Right renal pelvis (tissue), 4 donors: ENCODE results near the gene WBP2NL. TPM values are rescaled to one million over a fixed set of nuclear protein-coding genes. Genes with fewer than 3 reads are reported as not detected.
"Not testable (repeated sequence)": the region's sequence is repeated elsewhere in the genome, so short reads cannot be mapped to it uniquely, and the experiment has no call there.

ENCODE experiments used
- DNase-seq, 4 donors: peaks; one replicate each; pipeline ENCODE4 v3.0.0-alpha.2; 2013; ENCODE audit warnings: low read depth in 4 of 4, low spot score in 3 of 4, missing footprints in 1 of 4
- polyA plus RNA-seq, 4 donors: library from polyadenylated mRNA; unstranded; fragments of 120-200 nt; gene quantifications; one replicate each; pipeline ENCODE4 v1.2.1, GENCODE V29; 2013; ENCODE audit not compliant: insufficient read length in 4 of 4

The WBP2NL gene
- polyA plus RNA-seq: 1 to 10 TPM; 3.3 to 5.1 (median 4.1) TPM

GRCh38 chr22:41998361-41999261 is at the start of gene WBP2NL:
Gene WBP2NL (plus strand): TSS chr22:41998788. CDS start chr22:41998819, 31 bp downstream.
- DNase-seq: peak; percentile 61 to 67 (median 64)

- DNase-seq: not testable (repeated sequence)
Observed at GRCh38 chr22:41948928-41949296, 49.7 kb upstream of the WBP2NL start.

GRCh38 chr22:41949297-41949965 is 49.2 kb upstream of the WBP2NL start:
- no peak for DNase-seq

GRCh38 chr22:41951898-41952474 is 46.6 kb upstream of the WBP2NL start, which contains the start of gene SMIM45:
Gene SMIM45 (plus strand): TSS chr22:41952150.
- no peak for DNase-seq

- DNase-seq: no peak
Observed at GRCh38 chr22:41952713-41953112, 45.9 kb upstream of the WBP2NL start.

- DNase-seq: no peak
Observed at GRCh38 chr22:41957941-41958556, 40.5 kb upstream of the WBP2NL start.

GRCh38 chr22:41963453-41964111 is 35.0 kb upstream of the WBP2NL start:
- no peak for DNase-seq

GRCh38 chr22:41964112-41964491 is 34.5 kb upstream of the WBP2NL start:
- no peak for DNase-seq

GRCh38 chr22:41966225-41966606 is 32.4 kb upstream of the WBP2NL start:
- DNase-seq: no peak

- DNase-seq: no peak
Observed at GRCh38 chr22:41966607-41967240, 31.9 kb upstream of the WBP2NL start.

GRCh38 chr22:41968601-41969000 is 30.0 kb upstream of the WBP2NL start:
- no peak for DNase-seq

GRCh38 chr22:41969110-41969646 is 29.4 kb upstream of the WBP2NL start, which contains the start of gene SEPTIN3:
Gene SEPTIN3 (plus strand): TSS chr22:41969443. CDS start chr22:41971493, 2,050 bp downstream.
- DNase-seq: no peak

- DNase-seq: no peak
Observed at GRCh38 chr22:41970601-41971000, 28.0 kb upstream of the WBP2NL start.

GRCh38 chr22:41971431-41971830 is 27.2 kb upstream of the WBP2NL start:
- no peak for DNase-seq

GRCh38 chr22:41974691-41975290 is 23.8 kb upstream of the WBP2NL start:
- DNase-seq: no peak

GRCh38 chr22:41975299-41976069 is 23.1 kb upstream of the WBP2NL start:
- DNase-seq: no peak

GRCh38 chr22:41976070-41976901 is 22.3 kb upstream of the WBP2NL start:
- DNase-seq: no peak
